Astrocyte (in vitro differentiated cells and primary cell): ENCODE data around the gene TMEM86A.

Source experiments
- EZH2 ChIP-seq: IDR thresholded peaks from 2 replicates; pipeline ENCODE4 v1.6.1; 2012; ENCODE audit warnings: mild to moderate bottlenecking, low read length, inconsistent platforms; ENCODE audit not compliant: insufficient read depth
- TF ChIP-seq, protein P1 (sequence below): IDR thresholded peaks from 2 replicates; pipeline ENCODE4 v1.5.1; 2011; ENCODE audit warnings: low read depth, mild to moderate bottlenecking, inconsistent platforms, low read length, moderate library complexity; ENCODE audit not compliant: insufficient read depth

- TF ChIP-seq, protein P1, sequence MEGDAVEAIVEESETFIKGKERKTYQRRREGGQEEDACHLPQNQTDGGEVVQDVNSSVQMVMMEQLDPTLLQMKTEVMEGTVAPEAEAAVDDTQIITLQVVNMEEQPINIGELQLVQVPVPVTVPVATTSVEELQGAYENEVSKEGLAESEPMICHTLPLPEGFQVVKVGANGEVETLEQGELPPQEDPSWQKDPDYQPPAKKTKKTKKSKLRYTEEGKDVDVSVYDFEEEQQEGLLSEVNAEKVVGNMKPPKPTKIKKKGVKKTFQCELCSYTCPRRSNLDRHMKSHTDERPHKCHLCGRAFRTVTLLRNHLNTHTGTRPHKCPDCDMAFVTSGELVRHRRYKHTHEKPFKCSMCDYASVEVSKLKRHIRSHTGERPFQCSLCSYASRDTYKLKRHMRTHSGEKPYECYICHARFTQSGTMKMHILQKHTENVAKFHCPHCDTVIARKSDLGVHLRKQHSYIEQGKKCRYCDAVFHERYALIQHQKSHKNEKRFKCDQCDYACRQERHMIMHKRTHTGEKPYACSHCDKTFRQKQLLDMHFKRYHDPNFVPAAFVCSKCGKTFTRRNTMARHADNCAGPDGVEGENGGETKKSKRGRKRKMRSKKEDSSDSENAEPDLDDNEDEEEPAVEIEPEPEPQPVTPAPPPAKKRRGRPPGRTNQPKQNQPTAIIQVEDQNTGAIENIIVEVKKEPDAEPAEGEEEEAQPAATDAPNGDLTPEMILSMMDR, result no peak
- no peak for TF ChIP-seq EZH2
These were observed 1.0 kb upstream of the TMEM86A start for GRCh38 chr11:18697576-18697975.
